ENCODE measurements around the gene TXLNB.

TXLNB gene

GRCh38 chr6:139291813-139292619 is at the start of gene TXLNB:
Gene TXLNB, minus strand, starts transcription at chr6:139291998. Its CDS starts 3,099 bp downstream, at chr6:139288899.
- DNase-seq = peak; percentile 14

- DNase-seq = no peak
Observed at GRCh38 chr6:139341060-139341459, 49.3 kb upstream of the TXLNB start.

GRCh38 chr6:139338795-139339194 is 47.0 kb upstream of the TXLNB start:
- DNase-seq = no peak

- DNase-seq = no peak
Observed at GRCh38 chr6:139337830-139338229, 46.0 kb upstream of the TXLNB start.

- no peak for DNase-seq
Observed at GRCh38 chr6:139337001-139337400, 45.2 kb upstream of the TXLNB start.

- no peak for DNase-seq
Observed at GRCh38 chr6:139336488-139336887, 44.7 kb upstream of the TXLNB start.

GRCh38 chr6:139335447-139336210 is 43.8 kb upstream of the TXLNB start:
- DNase-seq = no peak

- no peak for DNase-seq
Observed at GRCh38 chr6:139334806-139335446, 43.1 kb upstream of the TXLNB start.

GRCh38 chr6:139330826-139331500 is 39.2 kb upstream of the TXLNB start:
- DNase-seq = no peak

- no peak for DNase-seq
Observed at GRCh38 chr6:139330306-139330705, 38.5 kb upstream of the TXLNB start.

- no peak for DNase-seq
Observed at GRCh38 chr6:139329224-139329623, 37.4 kb upstream of the TXLNB start.

GRCh38 chr6:139327038-139327437 is 35.2 kb upstream of the TXLNB start:
- DNase-seq = no peak

- DNase-seq = no peak
Observed at GRCh38 chr6:139325686-139326085, 33.9 kb upstream of the TXLNB start.

- no peak for DNase-seq
Observed at GRCh38 chr6:139325125-139325524, 33.3 kb upstream of the TXLNB start.

- DNase-seq = no peak
Observed at GRCh38 chr6:139324301-139324555, 32.4 kb upstream of the TXLNB start.

GRCh38 chr6:139323511-139324300 is 31.9 kb upstream of the TXLNB start:
- DNase-seq = no peak

- DNase-seq = no peak
Observed at GRCh38 chr6:139320081-139320480, 28.3 kb upstream of the TXLNB start.

- DNase-seq = no peak
Observed at GRCh38 chr6:139316622-139317317, 25.0 kb upstream of the TXLNB start.

- DNase-seq = no peak
Observed at GRCh38 chr6:139313784-139314545, 22.2 kb upstream of the TXLNB start.

- no peak for DNase-seq
Observed at GRCh38 chr6:139313229-139313628, 21.4 kb upstream of the TXLNB start.

- no peak for DNase-seq
Observed at GRCh38 chr6:139311831-139312230, 20.0 kb upstream of the TXLNB start.

Data from NCI-H510A (cell line).